RWPE1 (cell line): ENCODE measurements around the gene LCN6.

ENCODE experiments used
- CTCF ChIA-PET: fragments of 350-600 bp; sonication (Branson Sonifier 250); formaldehyde crosslinking; extraction: SDS; loops from one replicate; lab custom pipeline; 2021; lab: Yijun Ruan, JAX
- POLR2A ChIA-PET: fragments of 400-600 bp; formaldehyde crosslinking; extraction: SDS; loops from one replicate; lab custom pipeline; 2020; ENCODE audit warnings: antibody characterized with exemption; ENCODE audit not compliant: low non-redundant PET; lab: Yijun Ruan, JAX
- DNase-seq: peaks from one replicate; pipeline ENCODE4 v3.0.0; 2012; ENCODE audit warnings: low spot score
- H3K27ac ChIP-seq: fragments of 450-650 bp; 2 replicates; pipeline ENCODE4 v1.5.1; 2017
- TF ChIP-seq, protein P1 (sequence below): fragments of 450-650 bp; conservative IDR thresholded peaks from 2 replicates; pipeline ENCODE4 v1.5.1; 2017; ENCODE audit warnings: low read depth, mild to moderate bottlenecking

LCN6 gene

DNA sequence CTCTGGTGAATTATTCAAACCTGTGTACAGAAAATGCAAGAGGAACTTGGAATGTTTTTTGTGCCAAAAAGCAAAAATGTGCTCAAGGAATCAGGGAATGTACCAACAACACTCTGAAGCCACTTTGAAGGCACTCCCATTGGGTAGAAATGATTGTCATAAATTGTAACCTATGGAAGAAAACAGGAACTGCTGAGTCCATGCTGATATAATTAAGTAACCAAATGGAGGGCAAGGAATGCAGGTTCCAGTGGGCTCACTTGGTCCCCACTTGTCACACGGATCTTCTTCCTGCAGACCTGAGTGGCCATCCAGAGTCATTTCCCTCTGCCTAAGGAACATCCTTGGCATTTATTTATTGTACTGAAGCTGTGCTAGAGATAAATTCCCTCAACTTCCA lies 2.9 kb upstream of the LCN6 start:
- CTCF ChIA-PET: interaction anchor here (0.6 kb wide), 1 partner anchor 21 kb away, joined by 4 read pairs; no protein-coding TSS in a partner anchor
- DNase-seq: no peak
- TF ChIP-seq, protein P1, sequence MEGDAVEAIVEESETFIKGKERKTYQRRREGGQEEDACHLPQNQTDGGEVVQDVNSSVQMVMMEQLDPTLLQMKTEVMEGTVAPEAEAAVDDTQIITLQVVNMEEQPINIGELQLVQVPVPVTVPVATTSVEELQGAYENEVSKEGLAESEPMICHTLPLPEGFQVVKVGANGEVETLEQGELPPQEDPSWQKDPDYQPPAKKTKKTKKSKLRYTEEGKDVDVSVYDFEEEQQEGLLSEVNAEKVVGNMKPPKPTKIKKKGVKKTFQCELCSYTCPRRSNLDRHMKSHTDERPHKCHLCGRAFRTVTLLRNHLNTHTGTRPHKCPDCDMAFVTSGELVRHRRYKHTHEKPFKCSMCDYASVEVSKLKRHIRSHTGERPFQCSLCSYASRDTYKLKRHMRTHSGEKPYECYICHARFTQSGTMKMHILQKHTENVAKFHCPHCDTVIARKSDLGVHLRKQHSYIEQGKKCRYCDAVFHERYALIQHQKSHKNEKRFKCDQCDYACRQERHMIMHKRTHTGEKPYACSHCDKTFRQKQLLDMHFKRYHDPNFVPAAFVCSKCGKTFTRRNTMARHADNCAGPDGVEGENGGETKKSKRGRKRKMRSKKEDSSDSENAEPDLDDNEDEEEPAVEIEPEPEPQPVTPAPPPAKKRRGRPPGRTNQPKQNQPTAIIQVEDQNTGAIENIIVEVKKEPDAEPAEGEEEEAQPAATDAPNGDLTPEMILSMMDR: no peak
- POLR2A ChIA-PET: no interaction called here
- no peak overlapping the region for H3K27ac ChIP-seq

DNA sequence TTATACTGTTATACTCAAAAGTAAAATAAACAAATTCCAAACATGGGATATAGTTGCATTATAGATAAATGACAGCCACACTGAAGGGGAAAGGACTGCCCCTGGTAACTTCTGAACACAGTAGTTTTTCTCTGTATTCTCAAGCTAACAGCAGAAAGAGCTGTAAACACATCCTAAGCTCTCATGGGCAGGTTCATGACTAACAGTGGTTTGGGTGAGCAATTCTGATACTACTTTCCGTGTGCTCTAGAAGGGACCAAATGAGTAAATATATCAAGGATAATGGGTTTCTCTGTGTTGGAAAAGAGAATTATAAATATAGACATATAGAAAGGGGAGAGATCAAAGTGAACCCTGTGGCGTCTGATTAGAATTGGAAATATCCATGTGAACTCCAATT lies 2.2 kb upstream of the LCN6 start:
- POLR2A ChIA-PET: no interaction called here
- CTCF ChIA-PET: interaction anchor here (0.6 kb wide), 1 partner anchor 26 kb away, joined by 5 read pairs; no protein-coding TSS in a partner anchor

DNA sequence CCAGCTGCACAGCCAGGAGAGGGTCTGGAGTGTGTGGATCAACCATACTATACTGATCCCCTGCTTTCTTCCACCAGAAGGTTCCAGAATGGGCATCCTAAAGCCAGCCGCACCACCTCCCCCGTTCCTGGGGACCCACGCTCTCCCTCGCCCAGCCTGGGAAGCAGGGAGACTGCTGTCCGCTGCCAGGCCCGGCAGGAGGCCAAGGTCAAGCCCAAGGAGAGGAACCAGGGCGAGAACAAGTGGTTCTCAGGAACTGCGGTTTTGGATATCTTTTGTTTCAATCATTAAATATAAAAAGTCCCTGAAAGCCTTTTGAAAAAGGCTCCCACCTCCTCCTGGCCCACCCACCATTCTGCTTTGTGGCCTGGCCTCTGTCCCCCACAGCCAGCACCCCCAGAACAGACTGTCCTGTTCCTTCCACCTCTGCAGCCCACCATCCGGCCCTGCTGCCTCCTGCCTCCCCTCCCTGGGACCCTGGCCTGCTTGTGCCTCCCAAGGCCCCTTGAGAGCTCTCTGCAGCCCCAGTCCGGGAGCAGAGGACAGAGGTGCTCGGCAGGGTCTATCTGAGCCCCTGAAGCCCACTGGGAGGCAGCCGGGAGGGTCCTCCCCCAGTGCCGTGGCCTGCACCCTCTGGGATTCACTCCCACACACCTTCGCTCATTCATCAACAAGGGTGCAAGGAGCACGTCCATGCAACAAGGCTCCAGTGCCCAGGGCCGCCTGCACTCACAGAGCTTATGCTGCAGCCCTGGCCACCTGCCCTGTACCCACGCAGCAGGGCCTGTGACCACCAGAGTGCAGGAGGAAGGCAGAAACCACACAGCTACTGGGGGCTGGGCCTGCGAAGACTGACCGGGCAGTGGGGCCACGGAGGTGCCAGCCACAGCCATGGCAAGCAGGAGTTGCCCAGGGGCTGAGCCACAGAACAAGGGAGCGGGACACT lies 614 bp upstream of the LCN6 start:
- CTCF ChIA-PET: interaction anchor here (0.6 kb wide), 1 partner anchor 53 kb away, joined by 4 read pairs; no protein-coding TSS in a partner anchor
- no peak for DNase-seq
- no peak overlapping the region for H3K27ac ChIP-seq
- POLR2A ChIA-PET: no interaction called here
- TF ChIP-seq, protein P1: no peak

More for the DNA sequence above, 2.2 kb upstream of the LCN6 start:
- TF ChIP-seq, protein P1: no peak
- DNase-seq: no peak
- H3K27ac ChIP-seq: no peak overlapping the region

DNA sequence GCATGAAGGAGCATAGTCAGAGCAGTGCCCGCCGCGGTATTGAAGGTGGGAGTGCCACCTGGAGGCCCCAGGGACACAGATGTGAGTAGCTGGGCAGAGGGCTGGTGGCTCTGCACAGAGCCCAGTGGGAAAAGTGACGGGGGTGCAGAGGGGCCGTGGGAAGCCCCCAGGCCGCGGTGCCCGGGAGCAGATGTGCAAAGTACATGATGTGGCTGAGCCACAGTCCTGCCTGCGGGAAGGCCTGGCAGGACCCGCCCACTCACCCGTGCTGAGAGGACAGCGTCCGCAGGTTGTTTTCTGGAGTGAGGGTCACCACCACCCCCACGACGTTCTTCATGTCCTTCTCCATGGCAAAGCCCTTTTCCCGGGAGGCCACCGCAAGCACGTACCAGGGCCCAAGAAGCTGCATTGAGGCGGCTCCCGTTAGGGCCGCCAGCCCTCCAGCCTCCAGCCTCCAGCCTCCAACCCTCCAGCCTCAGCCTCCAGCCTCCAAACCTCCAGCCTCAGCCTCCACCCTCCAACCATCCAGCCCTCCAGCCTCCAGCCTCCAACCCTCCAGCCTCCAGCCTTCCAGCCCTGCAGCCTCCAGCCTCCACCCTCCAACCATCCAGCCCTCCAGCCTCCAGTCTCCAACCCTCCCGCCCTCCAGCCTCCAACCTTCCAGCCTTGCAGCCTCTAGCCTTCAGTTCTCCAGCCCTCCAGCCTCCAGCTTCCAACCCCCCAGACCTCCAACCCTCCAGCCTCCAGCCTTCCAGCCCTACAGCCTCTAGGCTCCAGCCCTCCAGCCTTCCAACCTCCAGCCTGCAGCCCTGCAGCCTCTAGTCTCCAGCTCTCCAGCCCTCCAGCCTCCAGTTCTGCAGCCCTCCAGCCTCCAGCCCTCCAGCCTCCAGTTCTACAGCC lies 914 bp downstream of the LCN6 start:
- H3K27ac ChIP-seq: no peak overlapping the region
- DNase-seq: no peak
- TF ChIP-seq, protein P1: no peak
- CTCF ChIA-PET: interaction anchor here (0.7 kb wide), 1 partner anchor 321 kb away, joined by 4 read pairs; no protein-coding TSS in a partner anchor
- POLR2A ChIA-PET: no interaction called here

DNA sequence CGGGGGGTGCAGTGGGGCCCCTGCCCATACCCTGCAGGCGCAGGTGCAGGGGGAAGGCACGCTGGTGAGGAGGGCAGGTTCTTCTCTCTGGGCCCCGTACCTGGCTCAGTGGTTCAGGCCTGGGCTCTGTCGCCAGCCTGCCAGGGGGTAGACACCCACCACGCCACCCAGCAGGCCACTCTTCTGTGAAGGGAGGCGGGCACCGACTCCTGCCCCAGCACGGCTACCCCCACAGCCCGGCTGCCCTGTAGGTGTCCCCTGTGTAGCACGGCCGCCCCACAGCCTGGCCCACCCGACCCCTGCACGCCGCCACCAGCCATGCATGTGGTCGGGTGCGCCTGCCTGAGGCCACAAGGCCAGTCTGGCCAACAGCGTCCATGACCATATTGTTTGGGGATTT lies 1.7 kb downstream of the LCN6 start:
- TF ChIP-seq, protein P1: no peak
- DNase-seq: no peak
- ChIA-PET POLR2A (no interaction called here), CTCF (no interaction called here)
- no peak overlapping the region for H3K27ac ChIP-seq

GRCh38 chr9:136746155-136746490 lies 2.2 kb downstream of the LCN6 start:
- CTCF ChIA-PET: no interaction called here
- TF ChIP-seq, protein P1: no peak
- POLR2A ChIA-PET: no interaction called here
- H3K27ac ChIP-seq: no peak overlapping the region
- no peak for DNase-seq
